SIG-M5 (cell line): ENCODE results near the gene ST6GALNAC3.

Experiments
- DNase-seq: peaks from one replicate; lab custom pipeline; 2025; lab: John Stamatoyannopoulos, UW

Gene ST6GALNAC3

GRCh38 chr1:76507376-76507775, 432.8 kb downstream of the ST6GALNAC3 start:
- no peak for DNase-seq

- no peak for DNase-seq
These were observed 434.3 kb downstream of the ST6GALNAC3 start for GRCh38 chr1:76508871-76509270.

GRCh38 chr1:76510672-76511557, 436.4 kb downstream of the ST6GALNAC3 start:
- no peak for DNase-seq

DNA sequence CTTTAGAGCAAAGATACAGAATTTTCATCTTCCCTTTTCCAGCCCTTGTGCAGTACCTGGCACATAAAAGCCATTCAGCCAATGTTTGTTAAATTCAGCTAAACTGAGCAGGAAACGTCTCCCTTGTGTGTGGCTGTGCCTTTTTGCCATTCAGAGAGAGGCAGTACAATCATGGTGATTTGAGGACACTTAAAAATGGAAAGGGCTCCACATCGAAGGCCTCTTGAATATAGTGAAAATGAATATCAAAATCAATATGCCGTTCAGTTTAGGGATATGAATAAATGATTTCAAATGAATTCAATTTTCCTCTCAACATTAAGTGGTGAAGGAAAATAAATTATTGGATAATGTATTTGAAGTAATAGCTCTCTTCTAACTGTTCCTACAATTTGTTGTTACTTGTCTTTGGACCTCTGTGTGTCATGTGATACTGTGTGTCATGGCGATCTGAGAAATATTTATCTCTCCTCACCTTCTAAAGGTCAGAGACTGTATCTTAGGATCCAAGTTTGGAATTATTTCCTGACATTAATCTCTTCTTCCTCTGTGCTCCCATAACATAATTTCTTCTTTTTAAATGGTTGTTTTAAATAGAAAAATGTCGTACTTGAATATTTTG, 437.1 kb downstream of the ST6GALNAC3 start:
- DNase-seq, result no peak

- DNase-seq, result no peak
These were observed 456.4 kb downstream of the ST6GALNAC3 start for GRCh38 chr1:76530953-76531352.

GRCh38 chr1:76541618-76542017, 467.1 kb downstream of the ST6GALNAC3 start:
- no peak for DNase-seq

GRCh38 chr1:76542359-76542758, 467.8 kb downstream of the ST6GALNAC3 start:
- no peak for DNase-seq

DNA sequence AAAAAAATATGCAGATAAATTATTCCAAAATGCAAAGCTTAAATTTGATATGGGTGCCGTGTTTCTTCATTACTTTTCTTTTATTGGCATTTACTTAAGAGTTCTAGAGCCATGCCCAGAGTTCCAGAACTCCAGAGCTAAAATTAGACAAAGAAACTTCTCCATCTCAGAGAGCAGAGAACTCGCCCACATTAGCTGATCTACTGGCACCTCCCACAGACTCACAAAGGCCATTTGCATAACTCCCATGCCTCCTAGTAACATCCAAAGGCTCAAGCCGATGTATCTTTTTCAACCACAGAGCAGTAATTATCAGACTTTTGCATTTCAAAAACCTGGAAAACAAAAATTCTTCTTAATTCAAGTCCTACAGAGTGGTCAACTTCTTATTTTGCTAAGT, 468.9 kb downstream of the ST6GALNAC3 start:
- no peak for DNase-seq

GRCh38 chr1:76546354-76546933, 471.9 kb downstream of the ST6GALNAC3 start:
- no peak for DNase-seq

DNA sequence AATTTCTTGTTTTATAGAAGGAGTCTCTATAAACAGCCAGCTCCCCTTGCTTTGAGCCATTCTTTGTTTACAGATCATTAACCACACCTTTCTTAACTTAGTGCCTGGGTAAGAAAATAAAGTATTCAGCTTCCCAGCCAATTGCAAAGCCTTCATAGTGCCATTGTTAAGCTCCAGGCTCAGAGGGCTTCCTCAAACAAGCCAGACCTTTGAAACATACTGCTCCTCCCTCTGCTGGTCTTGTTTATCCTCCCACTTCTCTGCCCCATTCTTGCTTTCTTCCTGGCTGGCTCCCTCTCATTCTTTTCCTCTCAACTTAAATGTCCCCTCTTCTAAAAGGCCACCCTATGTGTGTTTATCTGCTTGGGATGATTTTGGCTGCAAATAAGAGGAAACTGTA, 473.4 kb downstream of the ST6GALNAC3 start:
- no peak for DNase-seq

GRCh38 chr1:76548513-76549100, 474.1 kb downstream of the ST6GALNAC3 start:
- DNase-seq, result no peak

DNA sequence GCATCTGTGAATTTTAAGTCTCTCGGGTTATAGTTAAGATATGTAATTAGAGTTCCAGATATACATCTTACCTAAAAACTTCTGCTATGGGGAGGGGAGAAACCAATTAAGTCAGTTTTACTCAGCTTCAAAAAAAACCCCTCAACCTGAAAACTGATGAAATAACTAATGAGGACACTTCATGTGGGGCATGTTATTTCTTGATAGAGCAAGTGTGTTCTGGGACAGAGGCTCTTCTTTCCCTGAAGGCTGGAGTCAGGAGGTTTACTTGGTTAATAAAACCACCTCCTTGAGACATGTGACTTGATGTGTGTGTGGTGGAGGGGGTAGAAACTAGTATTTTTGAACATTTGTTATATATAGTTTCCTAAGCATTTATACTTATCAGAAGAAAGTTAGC, 479.7 kb downstream of the ST6GALNAC3 start:
- DNase-seq, result no peak

DNA sequence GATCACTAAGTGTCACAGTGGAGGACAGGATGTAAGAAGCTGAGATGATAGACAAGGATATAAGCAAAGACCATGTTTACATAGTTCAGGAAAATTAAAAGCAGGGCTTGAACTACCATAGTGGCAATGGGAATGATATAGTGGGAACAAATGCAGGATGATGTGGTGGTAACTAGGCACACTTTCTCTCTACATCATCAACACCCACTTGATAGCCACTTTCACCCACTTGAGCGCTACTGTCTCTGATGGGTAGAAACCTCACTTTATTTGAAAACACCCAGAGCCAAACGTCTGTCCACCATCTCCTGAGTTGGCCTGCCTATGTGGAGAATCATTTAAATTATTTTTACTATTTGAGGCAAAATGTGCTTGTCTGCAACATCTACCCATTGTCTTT, 487.7 kb downstream of the ST6GALNAC3 start:
- no peak for DNase-seq

DNA sequence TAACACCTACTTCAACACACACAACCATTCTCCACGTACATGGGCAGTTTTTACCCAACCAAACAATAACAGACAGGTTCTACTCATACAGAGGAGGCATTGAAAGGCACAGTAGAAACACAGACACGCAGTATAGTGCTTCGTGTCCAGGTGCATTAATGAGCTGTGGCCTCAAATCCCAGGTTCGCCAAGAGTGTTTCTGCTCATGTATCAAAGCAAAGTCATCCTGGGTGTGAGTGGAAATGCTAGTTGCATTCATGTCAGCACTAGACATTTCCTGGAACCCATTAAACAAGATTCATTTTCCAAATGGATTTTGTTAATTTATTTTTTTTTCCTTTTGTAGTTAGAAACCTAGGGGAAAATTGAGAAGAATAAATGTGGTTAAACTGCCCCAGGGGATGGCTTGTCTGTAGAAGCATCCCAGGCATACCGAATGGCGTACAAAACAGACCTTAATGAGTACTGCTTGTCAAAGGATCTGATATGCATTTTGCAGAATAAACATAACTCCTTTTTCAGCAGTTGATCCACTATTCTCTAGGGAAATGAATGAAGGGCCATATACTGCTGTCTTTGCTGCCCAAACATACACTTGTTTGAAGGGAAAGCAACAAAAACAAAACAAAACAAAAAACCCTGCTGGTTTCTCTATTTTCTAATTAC, 494.2 kb downstream of the ST6GALNAC3 start:
- no peak for DNase-seq

DNA sequence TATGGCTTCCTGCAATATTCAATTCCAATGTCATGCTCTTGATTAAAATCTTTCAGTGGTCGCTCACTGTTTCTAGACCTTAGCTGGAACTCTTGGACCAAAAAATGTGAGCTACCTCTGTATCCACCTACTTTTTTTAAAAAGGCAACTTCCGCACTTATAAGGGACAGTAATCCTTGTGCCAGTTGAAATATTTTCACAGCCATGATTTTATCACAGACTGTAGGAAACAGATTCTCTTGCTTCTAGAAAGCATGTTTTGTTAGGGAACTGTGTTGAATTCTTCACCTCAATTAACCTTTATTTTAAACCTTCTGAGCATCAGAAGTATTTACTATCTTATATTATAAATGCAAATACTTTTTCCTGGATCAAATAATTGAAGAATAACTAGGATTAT, 496.7 kb downstream of the ST6GALNAC3 start:
- DNase-seq, result no peak

- no peak for DNase-seq
These were observed 497.7 kb downstream of the ST6GALNAC3 start for GRCh38 chr1:76572229-76572628.

GRCh38 chr1:76576876-76577524, 502.5 kb downstream of the ST6GALNAC3 start:
- DNase-seq, result no peak

DNA sequence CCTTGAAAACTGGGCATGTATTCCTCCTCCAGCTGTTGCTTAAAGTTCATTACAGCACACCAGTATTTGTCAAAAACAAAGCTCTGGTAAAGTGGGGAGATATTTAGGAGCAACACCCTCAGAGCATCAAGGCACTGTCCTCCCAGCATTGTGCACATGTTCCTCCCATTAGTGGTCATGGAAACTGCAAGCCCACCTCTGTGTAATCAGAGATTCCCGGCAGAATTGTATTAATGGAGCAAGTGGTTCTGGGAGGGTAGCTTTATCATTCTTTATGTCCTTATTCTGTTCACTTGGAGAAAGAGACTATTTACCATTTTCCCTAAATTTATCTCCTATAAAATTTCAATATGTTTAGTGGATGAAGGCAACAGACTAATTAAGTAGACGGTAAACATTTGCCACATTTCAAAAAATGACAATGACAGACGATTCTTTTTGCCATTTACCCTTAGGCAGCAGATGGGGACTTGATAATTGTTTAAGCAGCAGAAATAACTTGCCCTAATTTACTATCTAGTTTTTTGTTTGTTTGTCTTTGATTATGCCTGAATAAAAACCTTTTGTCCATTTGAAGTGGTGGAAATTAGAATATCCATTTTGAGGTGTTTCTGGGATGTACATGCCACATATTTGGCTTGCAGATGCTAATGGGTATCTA, 503.1 kb downstream of the ST6GALNAC3 start:
- DNase-seq, result no peak

GRCh38 chr1:76580206-76580605, 505.7 kb downstream of the ST6GALNAC3 start:
- no peak for DNase-seq

DNA sequence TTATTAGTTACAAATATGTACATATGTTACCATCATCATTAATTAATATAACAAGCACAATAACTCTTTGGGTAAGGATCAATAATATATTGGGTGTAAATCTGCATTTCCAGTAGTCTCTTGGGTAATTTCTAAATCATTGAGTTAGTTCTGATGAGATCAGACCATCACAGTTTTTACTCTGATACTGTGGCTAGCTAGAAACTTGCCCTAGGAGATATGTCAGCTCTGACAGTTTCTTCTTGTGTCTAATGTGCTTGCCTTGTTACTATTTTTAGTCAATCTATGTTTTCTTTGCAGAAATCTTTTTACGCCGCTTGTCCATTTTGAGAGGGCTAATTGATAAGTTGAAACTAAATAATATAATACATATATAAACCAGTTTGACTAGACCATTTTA, 507.2 kb downstream of the ST6GALNAC3 start:
- DNase-seq, result no peak

DNA sequence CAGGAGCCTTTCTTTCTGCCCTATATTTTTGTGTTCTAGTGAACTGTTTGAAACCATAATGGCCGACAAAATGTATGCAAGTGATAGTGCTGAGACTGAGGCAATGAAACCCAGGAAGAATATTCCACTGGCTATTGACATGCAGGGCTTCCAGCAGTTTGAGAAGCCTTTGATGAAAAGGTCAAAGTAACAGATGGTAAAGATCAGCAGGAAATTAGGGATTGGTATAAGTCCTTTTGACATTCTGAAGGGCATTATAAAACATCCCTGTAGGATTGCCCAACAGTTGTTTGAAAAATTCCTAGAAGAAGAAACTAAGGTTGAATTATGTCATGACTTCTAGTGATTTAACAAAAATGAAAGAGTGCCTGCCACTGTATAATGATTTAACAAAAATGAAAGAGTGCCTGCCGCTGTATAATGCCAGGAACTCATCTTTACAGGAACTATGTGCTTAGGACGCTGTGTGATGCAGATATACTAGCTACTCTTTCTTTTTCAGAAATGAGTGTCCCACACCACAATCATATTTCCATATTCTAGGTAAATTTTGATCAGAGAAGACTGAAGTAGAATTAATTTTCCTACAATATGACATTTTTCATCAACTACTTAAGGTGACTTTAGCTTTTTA, 508.8 kb downstream of the ST6GALNAC3 start:
- DNase-seq, result no peak
